ENCODE measurements around the gene NPFFR1. TPM values are rescaled to one million over a fixed set of nuclear protein-coding genes. Genes with fewer than 3 reads are reported as not detected.

NPFFR1 gene
- total RNA-seq, 1 experiment from 2014 or later: 0.05 TPM

DNA sequence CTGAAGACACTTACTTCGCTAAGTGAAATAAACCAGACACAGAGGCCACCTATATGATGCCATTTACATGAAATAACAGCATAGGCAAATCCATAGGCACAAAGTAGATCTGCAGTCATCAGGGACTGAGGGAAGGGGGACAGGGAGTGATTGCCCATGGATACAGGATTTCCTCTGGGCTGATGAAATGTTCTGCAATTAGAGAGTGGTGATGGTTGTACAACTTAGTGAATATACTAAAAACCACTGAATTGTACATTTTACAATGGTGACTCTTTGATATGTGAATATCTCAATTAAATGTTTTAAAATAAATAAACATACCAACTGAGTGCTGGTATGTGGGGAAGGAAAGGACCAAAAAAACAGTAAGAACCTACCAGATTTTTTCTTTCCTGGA is 70.9 kb downstream of the NPFFR1 start:
- POLR2A ChIA-PET: no interaction called here
- in situ Hi-C loops (cut with HindIII; ENCODE audit: low pct_unique_long_range_greater_than_20kb, low sequenced_read_pairs) (no loop called here), intact Hi-C loops (cut with micrococcal nuclease; ENCODE audit: unreplicated experiment) (no loop called here)
- CTCF ChIA-PET: no interaction called here
- H3K4me3 ChIP-seq (ENCODE audit: low read depth in 2 of 2, low read length in 2 of 2): no peak overlapping the region
- no TSS peak for BruUV-seq (replicated peaks)
- H3K4me1 ChIP-seq (ENCODE audit: control insufficient read depth, insufficient read depth, low read length): no peaks in the 10 kb centered on the region
- TF ChIP-seq, protein P1, sequence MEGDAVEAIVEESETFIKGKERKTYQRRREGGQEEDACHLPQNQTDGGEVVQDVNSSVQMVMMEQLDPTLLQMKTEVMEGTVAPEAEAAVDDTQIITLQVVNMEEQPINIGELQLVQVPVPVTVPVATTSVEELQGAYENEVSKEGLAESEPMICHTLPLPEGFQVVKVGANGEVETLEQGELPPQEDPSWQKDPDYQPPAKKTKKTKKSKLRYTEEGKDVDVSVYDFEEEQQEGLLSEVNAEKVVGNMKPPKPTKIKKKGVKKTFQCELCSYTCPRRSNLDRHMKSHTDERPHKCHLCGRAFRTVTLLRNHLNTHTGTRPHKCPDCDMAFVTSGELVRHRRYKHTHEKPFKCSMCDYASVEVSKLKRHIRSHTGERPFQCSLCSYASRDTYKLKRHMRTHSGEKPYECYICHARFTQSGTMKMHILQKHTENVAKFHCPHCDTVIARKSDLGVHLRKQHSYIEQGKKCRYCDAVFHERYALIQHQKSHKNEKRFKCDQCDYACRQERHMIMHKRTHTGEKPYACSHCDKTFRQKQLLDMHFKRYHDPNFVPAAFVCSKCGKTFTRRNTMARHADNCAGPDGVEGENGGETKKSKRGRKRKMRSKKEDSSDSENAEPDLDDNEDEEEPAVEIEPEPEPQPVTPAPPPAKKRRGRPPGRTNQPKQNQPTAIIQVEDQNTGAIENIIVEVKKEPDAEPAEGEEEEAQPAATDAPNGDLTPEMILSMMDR (IDR thresholded peaks at IDR 0.05): no peak
- TF ChIP-seq SIN3A (IDR thresholded peaks at IDR 0.05; ENCODE audit: borderline replicate concordance, insufficient read depth, low read depth, low read length): no peak
- TF ChIP-seq POLR2AphosphoS5 (IDR thresholded peaks at IDR 0.05; ENCODE audit: low read depth, low read length): no peak
- TF ChIP-seq, protein P2, sequence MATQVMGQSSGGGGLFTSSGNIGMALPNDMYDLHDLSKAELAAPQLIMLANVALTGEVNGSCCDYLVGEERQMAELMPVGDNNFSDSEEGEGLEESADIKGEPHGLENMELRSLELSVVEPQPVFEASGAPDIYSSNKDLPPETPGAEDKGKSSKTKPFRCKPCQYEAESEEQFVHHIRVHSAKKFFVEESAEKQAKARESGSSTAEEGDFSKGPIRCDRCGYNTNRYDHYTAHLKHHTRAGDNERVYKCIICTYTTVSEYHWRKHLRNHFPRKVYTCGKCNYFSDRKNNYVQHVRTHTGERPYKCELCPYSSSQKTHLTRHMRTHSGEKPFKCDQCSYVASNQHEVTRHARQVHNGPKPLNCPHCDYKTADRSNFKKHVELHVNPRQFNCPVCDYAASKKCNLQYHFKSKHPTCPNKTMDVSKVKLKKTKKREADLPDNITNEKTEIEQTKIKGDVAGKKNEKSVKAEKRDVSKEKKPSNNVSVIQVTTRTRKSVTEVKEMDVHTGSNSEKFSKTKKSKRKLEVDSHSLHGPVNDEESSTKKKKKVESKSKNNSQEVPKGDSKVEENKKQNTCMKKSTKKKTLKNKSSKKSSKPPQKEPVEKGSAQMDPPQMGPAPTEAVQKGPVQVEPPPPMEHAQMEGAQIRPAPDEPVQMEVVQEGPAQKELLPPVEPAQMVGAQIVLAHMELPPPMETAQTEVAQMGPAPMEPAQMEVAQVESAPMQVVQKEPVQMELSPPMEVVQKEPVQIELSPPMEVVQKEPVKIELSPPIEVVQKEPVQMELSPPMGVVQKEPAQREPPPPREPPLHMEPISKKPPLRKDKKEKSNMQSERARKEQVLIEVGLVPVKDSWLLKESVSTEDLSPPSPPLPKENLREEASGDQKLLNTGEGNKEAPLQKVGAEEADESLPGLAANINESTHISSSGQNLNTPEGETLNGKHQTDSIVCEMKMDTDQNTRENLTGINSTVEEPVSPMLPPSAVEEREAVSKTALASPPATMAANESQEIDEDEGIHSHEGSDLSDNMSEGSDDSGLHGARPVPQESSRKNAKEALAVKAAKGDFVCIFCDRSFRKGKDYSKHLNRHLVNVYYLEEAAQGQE (IDR thresholded peaks at IDR 0.05; ENCODE audit: insufficient read depth in 1 of 2, low read depth in 2 of 2, low read length in 1 of 2): no peak
- no peak for TF ChIP-seq TCF7L2 (IDR thresholded peaks at IDR 0.05; ENCODE audit: low read depth, low read length)
- ATAC-seq (no peak), DNase-seq (ENCODE audit: low read depth, low spot score) (no peak)
- no peaks in the 10 kb centered on the region for H3K27me3 ChIP-seq (ENCODE audit: control insufficient read depth, insufficient read depth, low read length)
- H3K27ac ChIP-seq (ENCODE audit: low read length): no peak overlapping the region
- H3K36me3 ChIP-seq (ENCODE audit: control insufficient read depth, insufficient read depth, low read length): peaks cover 43% of the 10 kb centered on the region
- no peaks in the 10 kb centered on the region for H3K9me3 ChIP-seq (ENCODE audit: control insufficient read depth, insufficient read depth, low read depth, low read length)

DNA sequence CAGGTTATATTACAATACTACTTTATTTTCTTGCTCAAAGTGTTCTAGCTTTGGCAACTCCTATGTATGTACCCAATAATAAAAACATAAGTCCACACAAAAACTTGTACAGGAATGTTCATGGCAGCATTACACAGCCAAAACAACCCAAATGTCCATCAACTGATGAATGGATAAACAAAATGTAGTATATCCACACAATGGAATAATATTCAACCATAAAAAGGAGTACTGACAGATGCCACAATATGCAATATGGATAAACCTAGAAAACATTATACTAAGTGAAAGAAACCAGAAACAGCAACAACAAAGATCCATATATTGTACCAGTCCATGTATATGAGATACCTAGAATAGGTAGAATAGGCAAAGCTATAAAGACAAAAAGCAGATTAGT is 71.5 kb downstream of the NPFFR1 start:
- in situ Hi-C loops (cut with HindIII; ENCODE audit: low pct_unique_long_range_greater_than_20kb, low sequenced_read_pairs) (no loop called here), intact Hi-C loops (cut with micrococcal nuclease; ENCODE audit: unreplicated experiment) (no loop called here)
- Histone ChIP-seq H3K27me3 (ENCODE audit: control insufficient read depth, insufficient read depth, low read length) (no peaks in the 10 kb centered on the region), H3K9me3 (ENCODE audit: control insufficient read depth, insufficient read depth, low read depth, low read length) (no peaks in the 10 kb centered on the region), H3K4me3 (ENCODE audit: low read depth in 2 of 2, low read length in 2 of 2) (no peak overlapping the region), H3K4me1 (ENCODE audit: control insufficient read depth, insufficient read depth, low read length) (no peaks in the 10 kb centered on the region), H3K36me3 (ENCODE audit: control insufficient read depth, insufficient read depth, low read length) (peaks cover 37% of the 10 kb centered on the region), H3K27ac (ENCODE audit: low read length) (no peak overlapping the region)
- BruUV-seq (replicated peaks): no TSS peak
- no peak for ATAC-seq
- TF ChIP-seq, protein P2 (IDR thresholded peaks at IDR 0.05; ENCODE audit: insufficient read depth in 1 of 2, low read depth in 2 of 2, low read length in 1 of 2): no peak
- TF ChIP-seq, protein P1 (IDR thresholded peaks at IDR 0.05): no peak
- TF ChIP-seq TCF7L2 (IDR thresholded peaks at IDR 0.05; ENCODE audit: low read depth, low read length) (no peak), SIN3A (IDR thresholded peaks at IDR 0.05; ENCODE audit: borderline replicate concordance, insufficient read depth, low read depth, low read length) (no peak), POLR2AphosphoS5 (IDR thresholded peaks at IDR 0.05; ENCODE audit: low read depth, low read length) (no peak)
- ChIA-PET CTCF (no interaction called here), POLR2A (no interaction called here)
- DNase-seq (ENCODE audit: low read depth, low spot score): no peak

All from Panc1 (cell line).